ENCODE measurements around the gene LHFPL3. TPM values are rescaled to one million over a fixed set of nuclear protein-coding genes. Genes with fewer than 3 reads are reported as not detected.

Gene LHFPL3
- total RNA-seq, 4 donors from 2014 or later = 0.83 TPM; not detected in 3

- intact Hi-C loops (cut with DNase I; ENCODE audit: low total_unique reads) = no loop called here
- TF ChIP-seq POLR2A (IDR thresholded peaks at IDR 0.05) (no peak), CTCF (IDR thresholded peaks at IDR 0.05) (no peak)
- no peak for DNase-seq
- Histone ChIP-seq H3K27ac (no peak overlapping the region), H3K4me3 (no peak overlapping the region), H3K27me3 (no peaks in the 10 kb centered on the region), H3K9me3 (no peaks in the 10 kb centered on the region), H3K4me1 (no peaks in the 10 kb centered on the region), H3K36me3 (no peaks in the 10 kb centered on the region)
Measured at GRCh38 chr7:104655592-104655991, 327.2 kb downstream of the LHFPL3 start.

GRCh38 chr7:104656467-104656866 is 328.1 kb downstream of the LHFPL3 start:
- Histone ChIP-seq H3K36me3 (no peaks in the 10 kb centered on the region), H3K27me3 (no peaks in the 10 kb centered on the region), H3K4me3 (no peak overlapping the region), H3K4me1 (no peaks in the 10 kb centered on the region), H3K27ac (no peak overlapping the region), H3K9me3 (no peaks in the 10 kb centered on the region)
- DNase-seq = no peak
- TF ChIP-seq CTCF (IDR thresholded peaks at IDR 0.05) = no peak
- no peak for TF ChIP-seq POLR2A (IDR thresholded peaks at IDR 0.05)
- intact Hi-C loops (cut with DNase I; ENCODE audit: low total_unique reads) = no loop called here

- no peak for DNase-seq
- Histone ChIP-seq H3K36me3 (no peaks in the 10 kb centered on the region), H3K27me3 (no peaks in the 10 kb centered on the region), H3K4me3 (no peak overlapping the region), H3K4me1 (no peaks in the 10 kb centered on the region), H3K9me3 (no peaks in the 10 kb centered on the region), H3K27ac (no peak overlapping the region)
- TF ChIP-seq CTCF (IDR thresholded peaks at IDR 0.05) (no peak), POLR2A (IDR thresholded peaks at IDR 0.05) (no peak)
- intact Hi-C loops (cut with DNase I; ENCODE audit: low total_unique reads) = no loop called here
Measured at GRCh38 chr7:104657134-104657533, 328.7 kb downstream of the LHFPL3 start.

GRCh38 chr7:104661575-104661974 is 333.2 kb downstream of the LHFPL3 start:
- intact Hi-C loops (cut with DNase I; ENCODE audit: low total_unique reads) = no loop called here
- Histone ChIP-seq H3K27ac (no peak overlapping the region), H3K4me3 (no peak overlapping the region), H3K36me3 (no peaks in the 10 kb centered on the region), H3K27me3 (no peaks in the 10 kb centered on the region), H3K9me3 (no peaks in the 10 kb centered on the region), H3K4me1 (no peaks in the 10 kb centered on the region)
- no peak for DNase-seq
- no peak for TF ChIP-seq CTCF (IDR thresholded peaks at IDR 0.05)
- no peak for TF ChIP-seq POLR2A (IDR thresholded peaks at IDR 0.05)

- H3K4me1 ChIP-seq = no peaks in the 10 kb centered on the region
- H3K36me3 ChIP-seq = no peaks in the 10 kb centered on the region
- no peaks in the 10 kb centered on the region for H3K27me3 ChIP-seq
- no peak for TF ChIP-seq POLR2A (IDR thresholded peaks at IDR 0.05)
- DNase-seq = no peak
- no peak overlapping the region for H3K4me3 ChIP-seq
- intact Hi-C loops (cut with DNase I; ENCODE audit: low total_unique reads) = no loop called here
- H3K27ac ChIP-seq = no peak overlapping the region
- no peaks in the 10 kb centered on the region for H3K9me3 ChIP-seq
Measured at GRCh38 chr7:104664648-104665047, 336.2 kb downstream of the LHFPL3 start.

GRCh38 chr7:104677587-104677986 is 349.2 kb downstream of the LHFPL3 start:
- no peaks in the 10 kb centered on the region for H3K9me3 ChIP-seq

More at GRCh38 chr7:104677587-104677986, 349.2 kb downstream of the LHFPL3 start:
- Histone ChIP-seq H3K27me3 (no peaks in the 10 kb centered on the region), H3K4me3 (no peak overlapping the region), H3K4me1 (no peaks in the 10 kb centered on the region), H3K27ac (no peak overlapping the region), H3K36me3 (no peaks in the 10 kb centered on the region)
- DNase-seq = no peak
- TF ChIP-seq CTCF (IDR thresholded peaks at IDR 0.05) (no peak), POLR2A (IDR thresholded peaks at IDR 0.05) (no peak)
- intact Hi-C loops (cut with DNase I; ENCODE audit: low total_unique reads) = no loop called here
